HG02884 (cell line): ENCODE data around the gene RDM1.
"Not testable (repeated sequence)": the region's sequence is repeated elsewhere in the genome, so short reads cannot be mapped to it uniquely, and the experiment has no call there.

Experiments
- ATAC-seq: cut with Tn5 transposase; IDR thresholded peaks from one replicate; pipeline ENCODE4 v1.9.1; 2021; ENCODE audit warnings: mild to moderate bottlenecking, moderate library complexity; ENCODE audit not compliant: unreplicated experiment

RDM1 gene

DNA sequence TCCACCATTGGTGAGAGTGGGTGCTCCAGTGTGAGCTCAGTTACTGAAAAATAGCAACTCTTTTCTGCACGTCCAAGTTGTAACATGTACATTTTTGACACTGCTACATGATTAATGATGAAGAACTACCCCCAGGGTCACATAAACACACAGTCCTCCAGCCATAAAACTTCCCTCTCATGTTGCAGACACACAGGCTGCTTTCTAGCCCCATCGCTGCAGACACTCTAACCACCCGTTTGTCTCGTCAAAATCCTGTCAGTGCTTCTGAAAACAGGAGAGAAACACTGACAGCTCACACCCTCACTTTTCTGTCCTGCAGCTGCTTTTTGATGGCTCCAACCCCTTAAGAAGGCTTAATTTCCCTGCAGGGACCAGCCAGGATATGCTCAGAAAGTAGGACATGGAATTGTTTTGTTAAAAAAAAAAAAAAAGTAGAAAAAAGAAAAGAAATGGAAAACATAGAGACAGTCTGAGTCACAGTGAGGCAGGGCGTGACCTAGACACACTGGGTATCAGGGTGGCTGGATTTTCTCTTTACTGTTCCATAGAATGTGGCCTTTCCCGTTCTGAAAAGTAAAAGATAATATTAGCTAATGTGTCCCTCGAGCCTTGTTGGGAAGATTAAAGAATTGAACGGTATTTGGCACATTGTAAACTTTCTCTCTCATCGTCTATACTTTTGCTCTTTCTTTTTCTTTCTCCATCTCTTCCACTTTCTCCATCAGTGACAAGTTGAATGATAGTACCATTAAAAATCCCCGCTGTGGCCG lies 29.7 kb downstream of the RDM1 start:
- ATAC-seq: no peak

- no peak for ATAC-seq
These were observed 30.3 kb downstream of the RDM1 start for GRCh38 chr17:35900280-35900679.

DNA sequence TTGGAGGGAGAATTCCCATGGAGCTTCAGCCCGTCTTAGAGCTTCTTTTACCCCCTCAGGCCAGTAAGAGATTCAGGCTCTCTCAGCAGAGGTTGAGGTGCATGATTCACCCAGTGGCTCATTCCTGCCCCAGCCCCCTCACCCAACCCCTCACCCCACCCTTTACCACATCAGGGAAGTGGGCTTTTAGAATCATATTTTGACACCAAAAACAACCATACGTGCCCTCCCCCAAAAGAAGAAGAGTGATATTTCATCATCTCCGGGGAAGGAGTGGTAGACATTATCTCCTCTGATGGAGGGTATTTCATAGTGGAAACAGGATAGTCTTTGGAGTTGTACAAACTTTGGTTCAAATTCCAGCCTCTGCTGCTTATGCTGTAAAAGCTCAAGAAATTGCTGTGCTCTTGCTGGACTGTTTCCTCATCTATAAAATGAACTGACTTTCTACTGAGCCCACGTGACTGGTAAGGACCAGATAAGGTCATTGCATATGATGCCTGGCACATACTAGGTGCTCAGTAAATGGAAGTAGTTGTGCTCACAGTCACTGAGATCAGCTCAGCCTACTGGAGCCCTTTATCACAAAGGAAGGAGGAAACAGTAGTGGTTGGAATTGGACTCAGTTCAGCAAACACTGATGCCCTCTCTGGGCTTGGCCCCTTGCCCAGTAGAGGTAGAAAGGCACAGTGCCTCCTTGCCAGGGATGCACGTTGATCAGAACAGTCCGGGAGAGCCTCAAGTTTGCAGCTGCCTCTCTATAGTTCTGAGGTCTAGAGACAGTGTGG lies 32.1 kb downstream of the RDM1 start:
- no peak for ATAC-seq

DNA sequence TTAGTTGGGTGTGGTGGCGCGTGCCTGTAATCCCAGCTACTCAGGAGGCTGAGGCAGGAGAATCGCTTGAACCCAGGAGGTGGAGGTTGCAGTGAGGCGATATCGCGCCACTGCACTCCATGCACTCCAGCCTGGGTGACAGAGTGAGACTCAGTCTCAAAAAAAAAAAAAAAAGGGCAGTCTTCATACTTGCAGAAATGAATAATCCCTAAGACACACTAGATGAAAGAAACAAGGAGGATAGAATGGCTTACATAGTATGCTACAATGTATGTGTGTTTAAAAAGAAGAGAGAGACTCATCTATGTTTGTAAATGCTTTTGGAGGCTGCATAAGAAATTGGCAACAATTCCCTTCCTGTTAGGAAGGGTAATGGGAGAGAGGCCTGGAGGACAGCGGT lies 32.8 kb downstream of the RDM1 start:
- ATAC-seq: not testable (repeated sequence)

- ATAC-seq: peak; percentile 48
These were observed 34.7 kb downstream of the RDM1 start for GRCh38 chr17:35895636-35896587.

DNA sequence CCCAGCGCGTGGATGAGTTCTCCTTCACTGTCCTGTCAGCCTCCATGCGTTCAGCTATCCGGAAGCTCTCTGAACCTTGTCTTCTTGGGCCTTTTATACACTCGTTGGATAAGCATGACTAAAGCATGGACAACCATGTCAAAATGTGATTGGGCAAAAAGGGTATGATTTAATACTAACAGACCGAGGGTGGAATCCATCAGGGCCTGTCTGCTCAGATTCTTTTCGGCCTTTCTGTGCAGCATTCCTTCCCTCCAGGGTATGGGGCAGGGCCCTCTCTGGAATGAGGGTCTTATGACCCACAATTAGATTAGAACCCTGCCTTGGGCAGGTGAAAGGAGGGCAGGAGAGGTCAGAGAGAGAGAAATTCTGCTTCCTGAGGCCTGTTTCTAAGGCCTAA lies 36.4 kb downstream of the RDM1 start:
- ATAC-seq: no peak

- no peak for ATAC-seq
These were observed 36.8 kb downstream of the RDM1 start for GRCh38 chr17:35893751-35894150.

DNA sequence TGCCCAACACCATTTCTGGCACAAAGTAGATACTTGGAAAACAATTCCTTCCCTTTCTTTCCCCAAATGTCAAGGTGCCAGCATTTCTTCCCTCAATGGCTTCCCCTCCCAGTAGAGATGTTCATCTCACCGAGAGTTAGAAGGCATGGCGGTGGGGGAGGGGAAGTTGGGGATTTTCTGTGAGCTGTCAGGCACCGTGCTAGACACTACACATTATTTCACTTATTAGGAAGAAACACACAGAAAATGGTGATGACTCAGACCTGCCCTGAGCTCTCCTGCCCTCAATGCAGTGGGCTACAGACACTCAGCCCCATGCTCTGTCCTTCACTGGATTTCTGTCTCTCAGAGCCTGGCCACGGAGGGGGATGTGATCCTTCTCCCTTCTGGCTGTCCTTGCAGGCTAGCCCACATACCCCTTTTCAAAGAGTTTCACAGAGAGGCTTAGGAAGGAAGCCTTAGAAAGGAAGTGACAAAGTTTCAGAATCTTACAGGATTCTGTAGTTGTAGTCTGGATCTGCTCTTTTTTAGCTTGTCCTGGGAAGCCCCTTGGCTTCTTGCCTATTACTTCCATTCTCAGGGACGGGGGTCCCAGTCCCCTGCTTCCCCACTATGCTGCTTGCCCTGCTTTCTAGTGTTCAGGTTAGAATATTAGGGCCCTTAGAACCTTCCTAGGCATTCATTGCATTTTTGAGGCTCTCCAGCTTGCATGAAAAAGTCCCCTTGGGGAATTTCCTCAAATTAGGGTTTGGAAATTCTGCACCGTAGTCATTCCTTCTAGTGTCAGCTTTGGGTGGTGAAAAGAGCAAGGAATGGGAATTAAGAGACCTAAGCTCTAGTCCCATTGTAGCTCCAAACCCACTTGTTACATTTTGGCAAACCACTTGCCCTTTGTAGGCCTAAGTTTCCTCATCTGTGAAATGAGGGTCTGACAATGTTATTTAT lies 38.2 kb downstream of the RDM1 start:
- ATAC-seq: no peak

- no peak for ATAC-seq
These were observed 39.3 kb downstream of the RDM1 start for GRCh38 chr17:35891269-35891668.

GRCh38 chr17:35890774-35891155 lies 39.8 kb downstream of the RDM1 start:
- no peak for ATAC-seq

DNA sequence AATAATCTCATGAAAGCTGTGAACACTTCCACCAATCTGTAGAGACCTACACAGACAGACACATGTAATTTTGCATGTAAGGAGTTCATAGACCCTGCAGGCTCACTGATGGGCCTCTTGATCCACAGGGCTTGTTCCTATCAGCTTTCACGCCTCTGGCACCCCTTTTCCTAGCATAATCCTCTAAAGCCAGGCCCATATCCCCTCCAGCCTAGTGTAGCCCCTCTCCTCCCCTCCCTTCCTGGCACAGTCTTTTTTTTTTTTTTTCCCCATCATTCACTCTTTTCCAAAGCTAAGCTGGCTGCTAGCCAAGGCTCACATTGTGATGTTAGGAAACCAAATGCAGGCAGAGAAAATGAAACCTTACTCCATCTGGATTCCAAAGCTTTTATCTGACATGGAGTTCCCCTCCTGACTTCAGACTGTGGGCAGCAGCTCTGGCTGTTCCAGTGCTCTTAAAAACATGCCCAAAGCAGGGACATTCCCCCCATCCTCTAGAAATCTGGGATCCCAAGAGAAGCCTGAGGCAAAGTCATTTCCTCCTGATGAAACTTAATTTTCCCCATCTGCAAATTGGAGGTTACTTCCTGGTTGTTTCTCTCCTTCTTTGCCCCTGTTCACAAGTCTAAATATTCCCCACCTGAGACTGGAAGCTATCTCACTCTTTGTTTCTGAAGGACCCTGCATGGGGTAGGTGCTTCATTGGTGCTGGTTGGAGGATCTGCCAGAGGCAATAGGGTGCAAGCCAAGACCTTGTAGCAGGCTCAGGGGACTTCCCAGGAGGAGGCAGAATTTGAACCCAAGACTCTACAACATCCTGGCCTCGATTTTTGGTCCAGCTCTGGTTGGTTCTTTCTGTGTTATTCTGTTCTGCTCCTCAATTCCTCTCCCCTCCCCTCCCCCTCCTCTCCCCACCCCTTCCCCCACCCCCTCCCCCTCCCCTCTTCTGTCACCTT lies 40.5 kb downstream of the RDM1 start:
- ATAC-seq: no peak

- no peak for ATAC-seq
These were observed 41.3 kb downstream of the RDM1 start for GRCh38 chr17:35889241-35889640.

GRCh38 chr17:35879773-35880654 lies 50.6 kb downstream of the RDM1 start, which contains the start of gene CCL5:
Gene CCL5 (minus strand): TSS chr17:35880360.
- ATAC-seq: peak; percentile 80

- no peak for ATAC-seq
These were observed 52.2 kb downstream of the RDM1 start for GRCh38 chr17:35878361-35878760.

GRCh38 chr17:35877345-35878029 lies 53.1 kb downstream of the RDM1 start:
- ATAC-seq: no peak

GRCh38 chr17:35876534-35876933 lies 54.0 kb downstream of the RDM1 start:
- no peak for ATAC-seq

- no peak for ATAC-seq
These were observed 54.8 kb downstream of the RDM1 start for GRCh38 chr17:35875800-35876139.
